SK-N-SH treated with all-trans-retinoic acid at 6 μM for 48 hours (cell line): ENCODE data around the gene STAC2.
"Not testable (repeated sequence)": the region's sequence is repeated elsewhere in the genome, so short reads cannot be mapped to it uniquely, and the experiment has no call there.

Source experiments
- ATAC-seq: fragments of 200-7000 bp; cut with Tn5 transposase; 3 replicates; pipeline ENCODE4 v1.9.1; 2020; ENCODE audit warnings: mild to moderate bottlenecking, moderate library complexity
- ARNTL ChIP-seq: fragments of 450-650 bp; formaldehyde crosslinking; IDR thresholded peaks from 2 replicates; pipeline ENCODE4 v1.5.0; 2020; ENCODE audit warnings: low read depth, mild to moderate bottlenecking, moderate library complexity, borderline replicate concordance
- BACH2 ChIP-seq: fragments of 250-450 bp; sonication (Bioruptor Pico); IDR thresholded peaks from 2 replicates; pipeline ENCODE4 v1.9.0; 2021; ENCODE audit warnings: mild to moderate bottlenecking, borderline replicate concordance
- ESRRG ChIP-seq: fragments of 250-450 bp; sonication (Bioruptor Pico); IDR thresholded peaks from 2 replicates; pipeline ENCODE4 v1.6.1; 2021; ENCODE audit warnings: mild to moderate bottlenecking
- GLIS3 ChIP-seq: fragments of 250-450 bp; sonication (Bioruptor Pico); IDR thresholded peaks from 2 replicates; pipeline ENCODE4 v1.5.0; 2020; ENCODE audit warnings: mild to moderate bottlenecking, moderate library complexity
- ISL1 ChIP-seq: fragments of 250-450 bp; sonication (Bioruptor Pico); IDR thresholded peaks from 2 replicates; pipeline ENCODE4 v2.1.2; 2022; ENCODE audit warnings: mild to moderate bottlenecking, moderate library complexity
- OSR1 ChIP-seq: fragments of 250-450 bp; sonication (Bioruptor Pico); IDR thresholded peaks from 2 replicates; pipeline ENCODE4 v1.8.0; 2022; ENCODE audit warnings: moderate library complexity, mild to moderate bottlenecking, inconsistent platforms
- PPARA ChIP-seq: fragments of 250-450 bp; sonication (Bioruptor Pico); IDR thresholded peaks from 2 replicates; pipeline ENCODE4 v1.5.0; 2020; ENCODE audit warnings: mild to moderate bottlenecking, borderline replicate concordance
- RARB ChIP-seq: fragments of 250-450 bp; sonication (Bioruptor Pico); IDR thresholded peaks from 2 replicates; pipeline ENCODE4 v1.8.0; 2021; ENCODE audit warnings: mild to moderate bottlenecking, moderate library complexity
- SNAI2 ChIP-seq: fragments of 250-450 bp; sonication (Bioruptor Pico); IDR thresholded peaks from 2 replicates; pipeline ENCODE4 v1.5.0; 2020; ENCODE audit warnings: mild to moderate bottlenecking, moderate library complexity
- TCF4 ChIP-seq: fragments of 250-450 bp; sonication (Bioruptor Pico); IDR thresholded peaks from 2 replicates; pipeline ENCODE4 v1.8.0; 2021; ENCODE audit warnings: mild to moderate bottlenecking, moderate library complexity, borderline replicate concordance
- TOX ChIP-seq: fragments of 250-450 bp; sonication (Bioruptor Pico); IDR thresholded peaks from 2 replicates; pipeline ENCODE4 v1.8.0; 2021; ENCODE audit warnings: mild to moderate bottlenecking, moderate library complexity, borderline replicate concordance
- ZC3H10 ChIP-seq: fragments of 250-450 bp; sonication (Bioruptor Pico); IDR thresholded peaks from 2 replicates; pipeline ENCODE4 v1.5.1; 2021; ENCODE audit warnings: mild to moderate bottlenecking, moderate library complexity
- ZFP3 ChIP-seq: fragments of 250-450 bp; sonication (Bioruptor Pico); IDR thresholded peaks from 2 replicates; pipeline ENCODE4 v1.5.0; 2020; ENCODE audit warnings: mild to moderate bottlenecking, moderate library complexity
- ZFP30 ChIP-seq: fragments of 450-650 bp; formaldehyde crosslinking; IDR thresholded peaks from 2 replicates; pipeline ENCODE4 v1.5.0; 2022; ENCODE audit warnings: mild to moderate bottlenecking, moderate library complexity
- ZNF565 ChIP-seq: fragments of 450-650 bp; formaldehyde crosslinking; conservative IDR thresholded peaks from 2 replicates; pipeline ENCODE4 v1.5.0; 2020; ENCODE audit warnings: low read depth, mild to moderate bottlenecking, moderate library complexity
- ZNF70 ChIP-seq: fragments of 450-650 bp; formaldehyde crosslinking; IDR thresholded peaks from 2 replicates; pipeline ENCODE4 v1.5.0; 2020; ENCODE audit warnings: mild to moderate bottlenecking, moderate library complexity
- TF ChIP-seq, protein P1 (sequence below): fragments of 250-450 bp; sonication (Bioruptor Pico); IDR thresholded peaks from 2 replicates; pipeline ENCODE4 v1.8.0; 2020; ENCODE audit warnings: mild to moderate bottlenecking, moderate library complexity, borderline replicate concordance
- TF ChIP-seq, protein P2 (sequence below): fragments of 250-450 bp; sonication (Bioruptor Pico); IDR thresholded peaks from 2 replicates; pipeline ENCODE4 v1.8.0; 2021; ENCODE audit warnings: low read depth, mild to moderate bottlenecking, moderate library complexity, borderline replicate concordance
- TF ChIP-seq, protein P3 (sequence below): fragments of 250-450 bp; sonication (Bioruptor Pico); IDR thresholded peaks from 2 replicates; pipeline ENCODE4 v1.5.1; 2021; ENCODE audit warnings: mild to moderate bottlenecking, moderate library complexity
- TF ChIP-seq, protein P4 (sequence below): fragments of 250-450 bp; sonication (Bioruptor Pico); IDR thresholded peaks from 2 replicates; pipeline ENCODE4 v1.5.1; 2020; ENCODE audit warnings: low read depth, mild to moderate bottlenecking, moderate library complexity
- TF ChIP-seq, protein P5 (sequence below): fragments of 250-450 bp; sonication (Bioruptor Pico); IDR thresholded peaks from 2 replicates; pipeline ENCODE4 v1.5.0; 2020; ENCODE audit warnings: mild to moderate bottlenecking, moderate library complexity

Gene STAC2

DNA sequence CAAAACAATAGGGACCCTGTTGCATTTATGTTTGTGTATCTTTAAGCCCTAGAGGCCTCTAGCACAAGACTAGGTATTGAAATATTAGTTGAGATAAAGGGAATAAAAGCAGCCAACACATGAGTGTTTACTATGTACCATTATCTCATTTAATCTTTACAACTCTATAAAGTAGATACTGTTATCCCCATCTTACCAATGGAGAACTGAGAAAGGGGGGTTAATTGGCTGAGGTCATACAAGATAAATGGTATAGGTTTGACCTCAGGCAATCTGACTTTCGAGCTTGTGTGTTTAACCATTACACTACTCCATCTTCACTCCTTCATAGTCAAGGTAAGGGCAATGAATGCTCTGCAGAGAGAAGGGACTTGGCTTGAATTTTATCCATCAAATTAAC is 26.3 kb upstream of the STAC2 start (continued):
- TF ChIP-seq, protein P1, sequence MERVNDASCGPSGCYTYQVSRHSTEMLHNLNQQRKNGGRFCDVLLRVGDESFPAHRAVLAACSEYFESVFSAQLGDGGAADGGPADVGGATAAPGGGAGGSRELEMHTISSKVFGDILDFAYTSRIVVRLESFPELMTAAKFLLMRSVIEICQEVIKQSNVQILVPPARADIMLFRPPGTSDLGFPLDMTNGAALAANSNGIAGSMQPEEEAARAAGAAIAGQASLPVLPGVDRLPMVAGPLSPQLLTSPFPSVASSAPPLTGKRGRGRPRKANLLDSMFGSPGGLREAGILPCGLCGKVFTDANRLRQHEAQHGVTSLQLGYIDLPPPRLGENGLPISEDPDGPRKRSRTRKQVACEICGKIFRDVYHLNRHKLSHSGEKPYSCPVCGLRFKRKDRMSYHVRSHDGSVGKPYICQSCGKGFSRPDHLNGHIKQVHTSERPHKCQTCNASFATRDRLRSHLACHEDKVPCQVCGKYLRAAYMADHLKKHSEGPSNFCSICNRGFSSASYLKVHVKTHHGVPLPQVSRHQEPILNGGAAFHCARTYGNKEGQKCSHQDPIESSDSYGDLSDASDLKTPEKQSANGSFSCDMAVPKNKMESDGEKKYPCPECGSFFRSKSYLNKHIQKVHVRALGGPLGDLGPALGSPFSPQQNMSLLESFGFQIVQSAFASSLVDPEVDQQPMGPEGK (CRISPR knock-in tag) = no peak
- TF ChIP-seq PPARA (CRISPR knock-in tag) (no peak), ZNF70 (no peak), TCF4 (no peak)

DNA sequence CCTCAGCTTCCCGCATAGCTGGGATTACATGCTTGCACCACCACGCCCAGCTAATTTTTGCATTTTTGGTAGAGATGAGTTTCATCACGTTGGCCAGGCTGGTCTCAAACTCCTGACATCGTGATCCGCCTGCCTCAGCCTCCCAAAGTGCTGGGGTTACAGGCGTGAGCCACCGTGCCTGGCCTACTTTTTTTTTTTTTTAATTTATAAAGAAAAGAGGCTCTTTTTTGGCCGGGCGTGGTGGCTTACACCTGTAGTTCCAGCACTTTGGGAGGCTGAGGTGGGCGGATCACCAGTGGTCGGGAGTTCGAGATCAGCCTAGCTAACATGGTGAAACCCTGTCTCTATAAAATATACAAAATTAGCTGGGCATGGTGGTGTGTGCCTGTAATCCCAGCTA is 24.3 kb upstream of the STAC2 start:
- not testable (repeated sequence) for ATAC-seq

DNA sequence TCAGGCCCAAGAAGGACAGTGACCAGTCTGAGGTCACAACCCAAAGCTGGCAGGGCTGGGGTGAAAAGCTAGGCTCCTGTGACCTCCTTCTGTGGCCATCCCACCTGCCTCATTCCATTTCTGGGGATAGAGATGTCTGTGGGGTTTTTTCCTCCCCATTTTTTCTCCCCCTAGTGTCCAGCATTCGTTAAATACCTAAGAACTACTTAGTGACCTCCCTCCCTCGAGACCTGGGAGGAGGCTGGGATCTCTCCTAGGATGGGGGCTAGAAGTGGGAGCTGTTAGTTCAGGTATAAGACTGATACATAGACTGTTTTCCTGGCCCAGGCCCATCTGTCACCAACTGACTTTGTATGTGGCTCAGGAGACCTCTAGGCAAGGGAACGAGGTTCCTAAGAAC is 20.5 kb upstream of the STAC2 start:
- TF ChIP-seq ZFP3 (CRISPR knock-in tag) (no peak), ZNF565 (CRISPR knock-in tag) (no peak), OSR1 (CRISPR knock-in tag) (no peak), GLIS3 (CRISPR knock-in tag) (no peak), TCF4 (no peak), ARNTL (CRISPR knock-in tag) (no peak), PPARA (CRISPR knock-in tag) (no peak), ZC3H10 (CRISPR knock-in tag) (no peak), RARB (CRISPR knock-in tag) (no peak), SNAI2 (CRISPR knock-in tag) (no peak), TOX (no peak), BACH2 (CRISPR knock-in tag) (no peak)
- TF ChIP-seq, protein P2, sequence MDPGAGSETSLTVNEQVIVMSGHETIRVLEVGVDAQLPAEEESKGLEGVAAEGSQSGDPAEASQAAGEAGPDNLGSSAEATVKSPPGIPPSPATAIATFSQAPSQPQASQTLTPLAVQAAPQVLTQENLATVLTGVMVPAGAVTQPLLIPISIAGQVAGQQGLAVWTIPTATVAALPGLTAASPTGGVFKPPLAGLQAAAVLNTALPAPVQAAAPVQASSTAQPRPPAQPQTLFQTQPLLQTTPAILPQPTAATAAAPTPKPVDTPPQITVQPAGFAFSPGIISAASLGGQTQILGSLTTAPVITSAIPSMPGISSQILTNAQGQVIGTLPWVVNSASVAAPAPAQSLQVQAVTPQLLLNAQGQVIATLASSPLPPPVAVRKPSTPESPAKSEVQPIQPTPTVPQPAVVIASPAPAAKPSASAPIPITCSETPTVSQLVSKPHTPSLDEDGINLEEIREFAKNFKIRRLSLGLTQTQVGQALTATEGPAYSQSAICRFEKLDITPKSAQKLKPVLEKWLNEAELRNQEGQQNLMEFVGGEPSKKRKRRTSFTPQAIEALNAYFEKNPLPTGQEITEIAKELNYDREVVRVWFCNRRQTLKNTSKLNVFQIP (CRISPR knock-in tag) = no peak
- TF ChIP-seq, protein P3, sequence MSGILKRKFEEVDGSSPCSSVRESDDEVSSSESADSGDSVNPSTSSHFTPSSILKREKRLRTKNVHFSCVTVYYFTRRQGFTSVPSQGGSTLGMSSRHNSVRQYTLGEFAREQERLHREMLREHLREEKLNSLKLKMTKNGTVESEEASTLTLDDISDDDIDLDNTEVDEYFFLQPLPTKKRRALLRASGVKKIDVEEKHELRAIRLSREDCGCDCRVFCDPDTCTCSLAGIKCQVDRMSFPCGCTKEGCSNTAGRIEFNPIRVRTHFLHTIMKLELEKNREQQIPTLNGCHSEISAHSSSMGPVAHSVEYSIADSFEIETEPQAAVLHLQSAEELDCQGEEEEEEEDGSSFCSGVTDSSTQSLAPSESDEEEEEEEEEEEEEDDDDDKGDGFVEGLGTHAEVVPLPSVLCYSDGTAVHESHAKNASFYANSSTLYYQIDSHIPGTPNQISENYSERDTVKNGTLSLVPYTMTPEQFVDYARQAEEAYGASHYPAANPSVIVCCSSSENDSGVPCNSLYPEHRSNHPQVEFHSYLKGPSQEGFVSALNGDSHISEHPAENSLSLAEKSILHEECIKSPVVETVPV = no peak
- TF ChIP-seq, protein P4, sequence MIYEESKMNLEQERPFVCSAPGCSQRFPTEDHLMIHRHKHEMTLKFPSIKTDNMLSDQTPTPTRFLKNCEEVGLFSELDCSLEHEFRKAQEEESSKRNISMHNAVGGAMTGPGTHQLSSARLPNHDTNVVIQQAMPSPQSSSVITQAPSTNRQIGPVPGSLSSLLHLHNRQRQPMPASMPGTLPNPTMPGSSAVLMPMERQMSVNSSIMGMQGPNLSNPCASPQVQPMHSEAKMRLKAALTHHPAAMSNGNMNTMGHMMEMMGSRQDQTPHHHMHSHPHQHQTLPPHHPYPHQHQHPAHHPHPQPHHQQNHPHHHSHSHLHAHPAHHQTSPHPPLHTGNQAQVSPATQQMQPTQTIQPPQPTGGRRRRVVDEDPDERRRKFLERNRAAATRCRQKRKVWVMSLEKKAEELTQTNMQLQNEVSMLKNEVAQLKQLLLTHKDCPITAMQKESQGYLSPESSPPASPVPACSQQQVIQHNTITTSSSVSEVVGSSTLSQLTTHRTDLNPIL = no peak
- ATAC-seq = no peak

DNA sequence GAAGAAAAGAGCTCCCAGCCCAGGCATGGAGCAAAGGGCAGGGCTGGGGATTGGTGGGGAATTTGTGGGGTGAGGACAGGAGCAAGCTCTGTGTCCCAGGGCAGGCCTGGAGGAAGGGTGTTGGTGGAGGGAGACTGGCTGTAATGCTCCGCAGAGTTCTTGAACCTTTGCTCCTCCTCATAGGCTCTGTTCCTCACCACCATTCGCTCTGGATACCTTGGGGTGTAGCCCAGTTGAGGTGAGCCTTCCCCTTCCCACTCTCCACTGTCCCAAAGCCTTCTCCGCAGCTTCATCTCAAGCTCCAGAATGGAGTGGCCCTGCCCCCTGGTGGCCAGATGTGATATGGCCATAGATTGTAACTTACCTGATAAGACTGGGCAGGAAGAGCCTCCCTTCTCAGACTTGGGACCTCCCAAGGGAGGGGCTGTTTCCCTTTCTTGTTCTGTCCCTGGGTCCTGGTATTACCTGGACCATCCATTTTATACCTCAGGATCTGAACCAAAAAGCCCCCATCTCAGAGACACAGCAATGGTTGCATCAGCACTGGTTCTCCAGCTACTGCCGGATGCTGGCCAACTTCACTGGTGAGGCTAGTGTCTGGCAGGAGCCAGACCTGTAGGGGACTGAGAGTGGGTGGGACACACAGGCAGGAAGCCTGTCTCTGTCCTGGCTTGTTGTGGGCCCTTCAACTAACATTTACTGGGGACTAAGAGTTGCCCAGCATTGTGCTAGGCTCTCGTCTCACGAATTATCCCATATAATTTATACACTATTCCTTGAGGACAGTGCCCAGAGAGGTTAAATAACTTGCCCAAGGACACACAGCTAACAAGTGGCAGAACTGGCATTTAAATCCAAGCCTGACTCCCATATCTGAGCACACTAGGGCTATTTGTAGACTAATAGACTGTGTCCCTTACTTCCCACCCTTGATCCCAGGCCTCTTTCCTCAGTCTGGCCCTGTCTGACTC is 19.1 kb upstream of the STAC2 start:
- no peak for TF ChIP-seq ZFP3 (CRISPR knock-in tag)
- TF ChIP-seq ZFP30 (CRISPR knock-in tag) = no peak
- no peak for TF ChIP-seq ZNF565 (CRISPR knock-in tag)
- no peak for TF ChIP-seq BACH2 (CRISPR knock-in tag)
- TF ChIP-seq, protein P5, sequence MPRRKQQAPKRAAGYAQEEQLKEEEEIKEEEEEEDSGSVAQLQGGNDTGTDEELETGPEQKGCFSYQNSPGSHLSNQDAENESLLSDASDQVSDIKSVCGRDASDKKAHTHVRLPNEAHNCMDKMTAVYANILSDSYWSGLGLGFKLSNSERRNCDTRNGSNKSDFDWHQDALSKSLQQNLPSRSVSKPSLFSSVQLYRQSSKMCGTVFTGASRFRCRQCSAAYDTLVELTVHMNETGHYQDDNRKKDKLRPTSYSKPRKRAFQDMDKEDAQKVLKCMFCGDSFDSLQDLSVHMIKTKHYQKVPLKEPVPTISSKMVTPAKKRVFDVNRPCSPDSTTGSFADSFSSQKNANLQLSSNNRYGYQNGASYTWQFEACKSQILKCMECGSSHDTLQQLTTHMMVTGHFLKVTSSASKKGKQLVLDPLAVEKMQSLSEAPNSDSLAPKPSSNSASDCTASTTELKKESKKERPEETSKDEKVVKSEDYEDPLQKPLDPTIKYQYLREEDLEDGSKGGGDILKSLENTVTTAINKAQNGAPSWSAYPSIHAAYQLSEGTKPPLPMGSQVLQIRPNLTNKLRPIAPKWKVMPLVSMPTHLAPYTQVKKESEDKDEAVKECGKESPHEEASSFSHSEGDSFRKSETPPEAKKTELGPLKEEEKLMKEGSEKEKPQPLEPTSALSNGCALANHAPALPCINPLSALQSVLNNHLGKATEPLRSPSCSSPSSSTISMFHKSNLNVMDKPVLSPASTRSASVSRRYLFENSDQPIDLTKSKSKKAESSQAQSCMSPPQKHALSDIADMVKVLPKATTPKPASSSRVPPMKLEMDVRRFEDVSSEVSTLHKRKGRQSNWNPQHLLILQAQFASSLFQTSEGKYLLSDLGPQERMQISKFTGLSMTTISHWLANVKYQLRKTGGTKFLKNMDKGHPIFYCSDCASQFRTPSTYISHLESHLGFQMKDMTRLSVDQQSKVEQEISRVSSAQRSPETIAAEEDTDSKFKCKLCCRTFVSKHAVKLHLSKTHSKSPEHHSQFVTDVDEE (CRISPR knock-in tag) = no peak
- TF ChIP-seq ESRRG (CRISPR knock-in tag) = no peak
- TF ChIP-seq ZC3H10 (CRISPR knock-in tag) = no peak
- TF ChIP-seq ISL1 (CRISPR knock-in tag) = no peak
- no peak for TF ChIP-seq GLIS3 (CRISPR knock-in tag)
- TF ChIP-seq, protein P2 (CRISPR knock-in tag) = no peak
- TF ChIP-seq, protein P1 (CRISPR knock-in tag) = no peak
- no peak for TF ChIP-seq TCF4
- no peak for TF ChIP-seq PPARA (CRISPR knock-in tag)
- TF ChIP-seq RARB (CRISPR knock-in tag) = no peak
- no peak for TF ChIP-seq TOX
- ATAC-seq = peak; percentile 96
